HepG2 (cell line): ENCODE data around the gene ZBTB17. TPM values are rescaled to one million over a fixed set of nuclear protein-coding genes. Genes with fewer than 3 reads are reported as not detected.

Experiments used
- ATAC-seq: fragments of 200-7000 bp; cut with Tn5 transposase; 3 replicates; pipeline ENCODE4 v1.9.1; 2020; ENCODE audit warnings: mild to moderate bottlenecking, moderate library complexity
- BruUV-seq: library from RNA; stranded (reverse); fragments of 400-500 nt; replicated peaks from 2 replicates; lab custom pipeline; 2021; lab: Mats Ljungman, UMichigan
- CTCF ChIA-PET: fragments of 300-600 bp; formaldehyde crosslinking; extraction: SDS; loops from one replicate; lab custom pipeline; 2021; ENCODE audit warnings: low total read pairs, inconsistent platforms, low intra/inter-chr PET ratio; lab: Yijun Ruan, JAX
- POLR2A ChIA-PET: fragments of 350-600 bp; sonication (Branson Sonifier 250); formaldehyde crosslinking; loops from one replicate; lab custom pipeline; 2020; ENCODE audit warnings: antibody characterized with exemption, inconsistent platforms; lab: Yijun Ruan, JAX
- DNase-seq: peaks from one replicate; pipeline ENCODE4 v3.0.0-alpha.2; 2015; ENCODE audit warnings: low spot score
- FAIRE-seq: peaks from 3 replicates; lab custom pipeline; 2011; peaks lifted over from hg19 to GRCh38; lab: Jason Lieb, UNC
- H2AFZ ChIP-seq: one replicate; pipeline ENCODE4 v1.6.1; 2011; ENCODE audit warnings: low read length, inconsistent platforms
- H3K27ac ChIP-seq: fragments of 300-600 bp; 3 replicates; pipeline ENCODE4 v1.8.0; 2011; ENCODE audit warnings: mixed run types, mild to moderate bottlenecking, mixed read lengths, low read length, inconsistent platforms; ENCODE audit not compliant: insufficient read depth; ENCODE audit errors: extremely low read length
- H3K27me3 ChIP-seq, 2 experiments: fragments of 200-600 bp in 1 of 2; 2 replicates in 1 of 2; 3 replicates in 1 of 2; pipeline versions ENCODE4 v1.6.0 to v1.8.0; 2011; ENCODE audit warnings: low read length in 2 of 2, mild to moderate bottlenecking in 2 of 2, moderate library complexity in 2 of 2, inconsistent platforms in 1 of 2; ENCODE audit not compliant: insufficient read depth in 2 of 2, control insufficient read depth in 1 of 2
- H3K36me3 ChIP-seq, 2 experiments: fragments of 200-600 bp in 1 of 2; replicated peaks in 1 of 2; 2 replicates in 1 of 2; 3 replicates in 1 of 2; pipeline versions ENCODE4 v1.5.1 to v1.8.0; 2011; ENCODE audit warnings: low read length in 2 of 2, inconsistent platforms in 1 of 2; ENCODE audit not compliant: insufficient read depth in 2 of 2, control insufficient read depth in 1 of 2
- H3K4me1 ChIP-seq: 2 replicates; pipeline ENCODE4 v1.5.1; 2012; ENCODE audit warnings: low read length, inconsistent platforms; ENCODE audit not compliant: insufficient read depth
- H3K4me2 ChIP-seq: 2 replicates; pipeline ENCODE4 v1.6.0; 2011; ENCODE audit warnings: low read depth, low read length, inconsistent platforms
- H3K4me3 ChIP-seq, 3 experiments: fragments of 200-600 bp in 1 of 3; sonication (generic), shearing (Covaris generic) in 1 of 3; replicated peaks in 1 of 3; 2 replicates each; pipeline ENCODE4 v1.5.1; 2011 to 2016; ENCODE audit warnings: low read length in 3 of 3, inconsistent platforms in 2 of 3, low read depth in 2 of 3, mild to moderate bottlenecking in 2 of 3, control low read depth in 1 of 3, mixed read lengths in 1 of 3; ENCODE audit not compliant: insufficient read depth in 1 of 3
- H3K79me2 ChIP-seq: one replicate; pipeline ENCODE4 v1.6.1; 2011; ENCODE audit warnings: low read length, inconsistent platforms; ENCODE audit not compliant: insufficient read depth
- H3K9ac ChIP-seq: 2 replicates; pipeline ENCODE4 v1.6.0; 2011; ENCODE audit warnings: mild to moderate bottlenecking, low read depth, low read length, inconsistent platforms; ENCODE audit not compliant: insufficient read depth
- H3K9me3 ChIP-seq: 2 replicates; pipeline ENCODE4 v1.5.1; 2012; ENCODE audit warnings: mild to moderate bottlenecking, low read length
- H4K20me1 ChIP-seq: 2 replicates; pipeline ENCODE4 v1.6.0; 2011; ENCODE audit warnings: inconsistent platforms, mild to moderate bottlenecking, low read length, moderate library complexity; ENCODE audit not compliant: insufficient read depth
- CSRNP1 ChIP-seq: sonication (generic); formaldehyde crosslinking; IDR thresholded peaks from 2 replicates; pipeline ENCODE4 v1.8.1; 2023; ENCODE audit warnings: mild to moderate bottlenecking, missing genetic modification reagents
- FOXP4 ChIP-seq: sonication (generic); formaldehyde crosslinking; IDR thresholded peaks from 2 replicates; pipeline ENCODE4 v1.4.0; 2020; ENCODE audit warnings: missing genetic modification reagents
- HNF1A ChIP-seq, 2 experiments: sonication (generic) in 1 of 2; formaldehyde crosslinking in 1 of 2; IDR thresholded peaks; 2 replicates each; pipeline versions ENCODE4 v1.4.0 to v1.6.1; 2016 to 2020; ENCODE audit warnings: borderline replicate concordance in 1 of 2, low read depth in 1 of 2, mild to moderate bottlenecking in 1 of 2, missing genetic modification reagents in 1 of 2
- SETDB1 ChIP-seq: sonication (generic); formaldehyde crosslinking; IDR thresholded peaks from 2 replicates; pipeline ENCODE4 v1.5.1; 2020; ENCODE audit warnings: missing genetic modification reagents, mild to moderate bottlenecking, borderline replicate concordance
- SKIL ChIP-seq: sonication (generic); formaldehyde crosslinking; IDR thresholded peaks from 2 replicates; pipeline ENCODE4 v1.8.0; 2022; ENCODE audit warnings: missing genetic modification reagents, mild to moderate bottlenecking, moderate library complexity, borderline replicate concordance
- ZNF263 ChIP-seq: sonication (generic); formaldehyde crosslinking; IDR thresholded peaks from 2 replicates; pipeline ENCODE4 v1.4.0; 2020; ENCODE audit warnings: missing genetic modification reagents
- ZNF629 ChIP-seq: sonication (generic); formaldehyde crosslinking; conservative IDR thresholded peaks from 2 replicates; pipeline ENCODE4 v1.5.0; 2020; ENCODE audit warnings: missing genetic modification reagents
- ZSCAN5A ChIP-seq: sonication (generic); formaldehyde crosslinking; IDR thresholded peaks from 2 replicates; pipeline ENCODE4 v1.8.0; 2022; ENCODE audit warnings: mild to moderate bottlenecking, missing genetic modification reagents, borderline replicate concordance
- WGBS: methylation state at CpG from one replicate; pipeline ENCODE4 v1.1.6; 2017; ENCODE audit warnings: low lambda C conversion rate; 5-methylcytosine and 5-hydroxymethylcytosine counted together
- in situ Hi-C: cut with HindIII; loops from 2 replicates; pipeline ENCODE4 v1.10.0; 2017; ENCODE audit warnings: low pct_unique_long_range_greater_than_20kb; ENCODE audit not compliant: extremely low pct_ligation_motif_present
- intact Hi-C: fragments of 100-400 bp; cut with micrococcal nuclease; formaldehyde crosslinking; loops from one replicate; pipeline ENCODE4 v1.10.0; 2022; ENCODE audit not compliant: unreplicated experiment
- polyA plus RNA-seq, 8 experiments: library from polyadenylated mRNA; depleted of rRNA in 3 of 8; stranded (reverse) in 7 of 8; unstranded in 1 of 8; fragments of >200 nt; fragmentation: Illumina TruSeq in 4 of 8; extraction: Trizol in 4 of 8; gene quantifications; 2 replicates each; pipeline versions ENCODE4 v1.2.1 to v1.2.3, GENCODE V29; 2011 to 2016; ENCODE audit warnings: low read depth in 4 of 8, missing spikeins in 1 of 8, mixed read lengths in 1 of 8; ENCODE audit not compliant: insufficient read depth in 1 of 8
- total RNA-seq, 5 experiments: library from RNA; depleted of rRNA; stranded (reverse); fragments of >200 nt; fragmentation: Illumina TruSeq; extraction: Trizol; gene quantifications; 2 replicates each; pipeline ENCODE4 v1.2.3, GENCODE V29; 2016; ENCODE audit warnings: low read depth in 1 of 5

ZBTB17 gene
- total and polyA plus RNA-seq, 2 of the 13 experiments (the other 11 are each of a cell fraction or from before 2014, with no cell fraction given): 16.7 to 17.0 TPM

GRCh38 chr1:16009030-16009460 is 33.1 kb upstream of the ZBTB17 start (continued):
- TF ChIP-seq HNF1A (IDR thresholded peaks at IDR 0.05; ENCODE audit: low read depth): no peak
- no peak for TF ChIP-seq HNF1A (CRISPR knock-in tag; IDR thresholded peaks at IDR 0.05; ENCODE audit: borderline replicate concordance)

- Histone ChIP-seq H3K9ac (no peak overlapping the region), H3K27me3 (no peaks in the 10 kb centered on the region), H3K4me1 (peaks cover 66% of the 10 kb centered on the region), H3K4me2 (no peak overlapping the region), H3K9me3 (no peaks in the 10 kb centered on the region), H3K27ac (no peak overlapping the region), H3K79me2 (peaks cover 10% of the 10 kb centered on the region), H4K20me1 (peaks cover 20% of the 10 kb centered on the region; the same call in 1 of the 2 replicates), H3K4me3 (no peak overlapping the region), H2AFZ (no peak overlapping the region), H3K36me3 (peaks cover 0 to 18% of the 10 kb centered on the region in 2 experiments)
- ATAC-seq (no peak), DNase-seq (no peak), FAIRE-seq (no peak)
- CTCF ChIA-PET: interaction anchor here (2.7 kb wide), 1 partner anchor 48 kb away, joined by 35 read pairs; no protein-coding TSS in a partner anchor
- POLR2A ChIA-PET: no interaction called here
- BruUV-seq: no TSS peak
- WGBS: 79% methylated on average over 6 of the region's 6 CpGs
- in situ Hi-C loops: no loop called here
- intact Hi-C loops: loop anchor here (2.0 kb wide), 1 partner anchor 25 kb away; no protein-coding TSS in a partner anchor
- TF ChIP-seq SETDB1 (no peak), CSRNP1 (CRISPR knock-in tag) (no peak), ZNF263 (CRISPR knock-in tag) (peak; percentile 85), ZNF629 (peak; percentile 53; the same call in 1 of the 2 replicates), SKIL (CRISPR knock-in tag) (no peak), FOXP4 (no peak), ZSCAN5A (CRISPR knock-in tag) (no peak)
These were observed 31.9 kb upstream of the ZBTB17 start for GRCh38 chr1:16007671-16008341.
